ENCODE measurements around the gene RPS2. TPM values are rescaled to one million over a fixed set of nuclear protein-coding genes. Genes with fewer than 3 reads are reported as not detected.

RPS2 gene
- total and polyA plus RNA-seq, 2 of the 8 experiments (the other 6 are each of a cell fraction or from before 2014, with no cell fraction given): 4,042 to 16,783 TPM

GRCh38 chr16:1932050-1933028, 32.3 kb downstream of the RPS2 start (continued):
- no peak for TF ChIP-seq JUN (IDR thresholded peaks at IDR 0.05; ENCODE audit: low read depth, low read length)
- TF ChIP-seq SP2 (IDR thresholded peaks at IDR 0.05; ENCODE audit: low read length): no peak
- no peak for TF ChIP-seq RNF2 (IDR thresholded peaks at IDR 0.05; ENCODE audit: borderline replicate concordance, low read depth, low read length, missing control alignments, poor library complexity, severe bottlenecking)
- TF ChIP-seq CTBP2 (IDR thresholded peaks at IDR 0.05; ENCODE audit: borderline replicate concordance, insufficient read depth, insufficient read length, low read length): peak; percentile 82
- TF ChIP-seq EGR1 (IDR thresholded peaks at IDR 0.05; ENCODE audit: borderline replicate concordance, low read depth, low read length): peak; percentile 63; the same call in 1 of the 2 replicates
- no peak for TF ChIP-seq SIN3A (conservative IDR thresholded peaks at IDR 0.05 in 1 of 2, IDR thresholded peaks at IDR 0.05 in 1 of 2; ENCODE audit: low read depth in 1 of 2, low read length in 2 of 2)
- peak; percentile 56 to 58 (median 57) for TF ChIP-seq CTCF (IDR thresholded peaks at IDR 0.05; ENCODE audit: control extremely low read depth in 1 of 3, insufficient read depth in 1 of 3, low read depth in 1 of 3, low read length in 3 of 3)
- TF ChIP-seq GTF2F1 (IDR thresholded peaks at IDR 0.05; ENCODE audit: borderline replicate concordance, low read depth, low read length): no peak

All from H1 (cell line).